Embryonic facial prominence (tissue), 1 donor: ENCODE results near the gene NDUFS2.
A peak's percentile ranks its signal among the peaks of the same experiment; 100 is the strongest.
"Not testable (repeated sequence)": the region's sequence is repeated elsewhere in the genome, so short reads cannot be mapped to it uniquely, and the experiment has no call there.

Experiments
- DNase-seq: peaks from one replicate; pipeline ENCODE4 v3.0.0-alpha.2; 2016; ENCODE audit errors: extremely low spot score

Gene NDUFS2

GRCh38 chr1:161219078-161219892, 17.1 kb downstream of the NDUFS2 start:
- no peak for DNase-seq

GRCh38 chr1:161220002-161220401, 17.8 kb downstream of the NDUFS2 start:
- no peak for DNase-seq

GRCh38 chr1:161222175-161223019, 20.2 kb downstream of the NDUFS2 start:
- no peak for DNase-seq

- DNase-seq = no peak
Measured at GRCh38 chr1:161223805-161224694, 21.9 kb downstream of the NDUFS2 start.

- not testable (repeated sequence) for DNase-seq
Measured at GRCh38 chr1:161224695-161225087, 22.5 kb downstream of the NDUFS2 start.

GRCh38 chr1:161225178-161225533, 23.0 kb downstream of the NDUFS2 start:
- no peak for DNase-seq

- DNase-seq = peak; percentile 91
Measured at GRCh38 chr1:161225534-161226319, 23.6 kb downstream of the NDUFS2 start, which contains the start of gene TOMM40L. Gene TOMM40L, plus strand, starts transcription at chr1:161226060. Its CDS starts 430 bp downstream, at chr1:161226490.

GRCh38 chr1:161226320-161226711, 24.1 kb downstream of the NDUFS2 start:
- no peak for DNase-seq

GRCh38 chr1:161226759-161227158, 24.6 kb downstream of the NDUFS2 start:
- no peak for DNase-seq

- peak; percentile 47 for DNase-seq
Measured at GRCh38 chr1:161227196-161227871, 25.2 kb downstream of the NDUFS2 start.

GRCh38 chr1:161228032-161228431, 25.9 kb downstream of the NDUFS2 start:
- no peak for DNase-seq

- DNase-seq = no peak
Measured at GRCh38 chr1:161229896-161230295, 27.7 kb downstream of the NDUFS2 start.

GRCh38 chr1:161230762-161231161, 28.6 kb downstream of the NDUFS2 start:
- no peak for DNase-seq

- no peak for DNase-seq
Measured at GRCh38 chr1:161233102-161233501, 30.9 kb downstream of the NDUFS2 start.

- no peak for DNase-seq
Measured at GRCh38 chr1:161235957-161236775, 34.0 kb downstream of the NDUFS2 start.

- no peak for DNase-seq
Measured at GRCh38 chr1:161238039-161238473, 35.9 kb downstream of the NDUFS2 start, which contains the start of gene NR1I3. Gene NR1I3, minus strand, starts transcription at chr1:161238203. Its CDS starts 1,638 bp downstream, at chr1:161236565.

GRCh38 chr1:161241682-161242081, 39.5 kb downstream of the NDUFS2 start:
- no peak for DNase-seq

- no peak for DNase-seq
Measured at GRCh38 chr1:161242313-161242712, 40.1 kb downstream of the NDUFS2 start.

GRCh38 chr1:161244888-161245287, 42.7 kb downstream of the NDUFS2 start:
- DNase-seq = no peak
